ENCODE results near the gene LARGE1.

The LARGE1 gene

DNA sequence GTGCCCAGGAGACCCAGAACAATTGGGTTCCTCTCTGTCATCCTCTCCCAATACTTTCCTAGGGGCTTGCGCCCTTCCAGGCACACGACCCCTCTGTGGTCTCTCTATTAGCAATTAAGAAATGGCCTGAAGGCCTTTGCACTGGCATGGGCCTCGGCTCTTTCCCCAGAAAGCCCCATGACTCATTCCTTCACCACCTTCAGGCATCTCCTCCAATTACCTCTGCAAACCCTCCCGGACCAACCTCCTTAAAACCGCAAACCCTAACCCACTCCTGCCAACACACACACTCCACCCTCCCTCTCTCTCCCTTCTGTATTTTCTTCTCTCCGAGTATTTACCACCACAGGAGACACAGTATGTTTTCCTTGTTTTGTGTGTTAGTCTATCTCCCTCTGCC, 36.7 kb downstream of the LARGE1 start:
- Histone ChIP-seq H3K9me3 (no peaks in the 10 kb centered on the region; the same call in 1 of the 2 replicates), H3K4me1 (no peaks in the 10 kb centered on the region), H3K36me3 (no peaks in the 10 kb centered on the region), H3K27me3 (no peaks in the 10 kb centered on the region), H3K4me3 (ENCODE audit: low read depth, low read length) (no peak overlapping the region)
- TF ChIP-seq, protein P1, sequence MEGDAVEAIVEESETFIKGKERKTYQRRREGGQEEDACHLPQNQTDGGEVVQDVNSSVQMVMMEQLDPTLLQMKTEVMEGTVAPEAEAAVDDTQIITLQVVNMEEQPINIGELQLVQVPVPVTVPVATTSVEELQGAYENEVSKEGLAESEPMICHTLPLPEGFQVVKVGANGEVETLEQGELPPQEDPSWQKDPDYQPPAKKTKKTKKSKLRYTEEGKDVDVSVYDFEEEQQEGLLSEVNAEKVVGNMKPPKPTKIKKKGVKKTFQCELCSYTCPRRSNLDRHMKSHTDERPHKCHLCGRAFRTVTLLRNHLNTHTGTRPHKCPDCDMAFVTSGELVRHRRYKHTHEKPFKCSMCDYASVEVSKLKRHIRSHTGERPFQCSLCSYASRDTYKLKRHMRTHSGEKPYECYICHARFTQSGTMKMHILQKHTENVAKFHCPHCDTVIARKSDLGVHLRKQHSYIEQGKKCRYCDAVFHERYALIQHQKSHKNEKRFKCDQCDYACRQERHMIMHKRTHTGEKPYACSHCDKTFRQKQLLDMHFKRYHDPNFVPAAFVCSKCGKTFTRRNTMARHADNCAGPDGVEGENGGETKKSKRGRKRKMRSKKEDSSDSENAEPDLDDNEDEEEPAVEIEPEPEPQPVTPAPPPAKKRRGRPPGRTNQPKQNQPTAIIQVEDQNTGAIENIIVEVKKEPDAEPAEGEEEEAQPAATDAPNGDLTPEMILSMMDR (IDR thresholded peaks at IDR 0.05; ENCODE audit: low read depth, low read length), result no peak
- no peak for DNase-seq

- Histone ChIP-seq H3K4me3 (ENCODE audit: low read depth, low read length) (no peak overlapping the region), H3K36me3 (no peaks in the 10 kb centered on the region), H3K4me1 (no peaks in the 10 kb centered on the region), H3K9me3 (no peaks in the 10 kb centered on the region; the same call in 1 of the 2 replicates), H3K27me3 (no peaks in the 10 kb centered on the region)
- DNase-seq, result no peak
- TF ChIP-seq, protein P1 (IDR thresholded peaks at IDR 0.05; ENCODE audit: low read depth, low read length), result no peak
Measured at GRCh38 chr22:33882991-33883390, 37.3 kb downstream of the LARGE1 start.

DNA sequence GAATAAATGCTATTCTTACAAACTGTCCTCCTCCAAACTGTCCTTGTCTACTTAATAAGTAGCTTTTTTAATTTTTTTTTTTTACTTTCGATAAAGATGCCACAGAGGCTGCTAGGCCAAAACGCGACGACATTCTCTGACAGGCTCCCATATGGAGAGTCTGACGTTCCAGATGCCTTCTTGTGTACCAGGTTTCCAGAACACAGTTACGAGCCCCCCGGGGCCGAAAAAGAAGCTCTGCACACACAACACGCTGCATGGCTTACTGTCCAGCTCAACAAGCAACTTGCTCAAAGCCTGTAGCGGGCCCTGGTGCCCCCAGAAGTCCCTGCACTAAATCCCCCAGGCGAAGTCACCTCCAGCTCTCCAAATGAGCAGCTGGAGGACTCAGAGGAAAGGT, 39.3 kb downstream of the LARGE1 start:
- H3K4me3 ChIP-seq (ENCODE audit: low read depth, low read length), result no peak overlapping the region
- H3K9me3 ChIP-seq, result no peaks in the 10 kb centered on the region; the same call in 1 of the 2 replicates
- DNase-seq, result no peak
- no peaks in the 10 kb centered on the region for H3K27me3 ChIP-seq
- TF ChIP-seq, protein P1 (IDR thresholded peaks at IDR 0.05; ENCODE audit: low read depth, low read length), result no peak
- no peaks in the 10 kb centered on the region for H3K36me3 ChIP-seq
- H3K4me1 ChIP-seq, result no peaks in the 10 kb centered on the region

GRCh38 chr22:33879796-33880195, 40.5 kb downstream of the LARGE1 start:
- no peak for DNase-seq
- TF ChIP-seq, protein P1 (IDR thresholded peaks at IDR 0.05; ENCODE audit: low read depth, low read length), result no peak
- no peaks in the 10 kb centered on the region for H3K27me3 ChIP-seq
- H3K4me3 ChIP-seq (ENCODE audit: low read depth, low read length), result no peak overlapping the region
- no peaks in the 10 kb centered on the region for H3K36me3 ChIP-seq
- no peaks in the 10 kb centered on the region for H3K4me1 ChIP-seq
- H3K9me3 ChIP-seq, result no peaks in the 10 kb centered on the region; the same call in 1 of the 2 replicates

GRCh38 chr22:33875316-33875715, 45.0 kb downstream of the LARGE1 start:
- no peaks in the 10 kb centered on the region for H3K36me3 ChIP-seq
- no peaks in the 10 kb centered on the region for H3K4me1 ChIP-seq
- no peaks in the 10 kb centered on the region for H3K27me3 ChIP-seq
- no peak overlapping the region for H3K4me3 ChIP-seq (ENCODE audit: low read depth, low read length)
- TF ChIP-seq, protein P1 (IDR thresholded peaks at IDR 0.05; ENCODE audit: low read depth, low read length), result no peak
- DNase-seq, result no peak
- no peaks in the 10 kb centered on the region; the same call in 1 of the 2 replicates for H3K9me3 ChIP-seq

- no peak for DNase-seq
- TF ChIP-seq, protein P1 (IDR thresholded peaks at IDR 0.05; ENCODE audit: low read depth, low read length), result no peak
- Histone ChIP-seq H3K9me3 (no peaks in the 10 kb centered on the region; the same call in 1 of the 2 replicates), H3K4me1 (no peaks in the 10 kb centered on the region), H3K4me3 (ENCODE audit: low read depth, low read length) (no peak overlapping the region), H3K36me3 (no peaks in the 10 kb centered on the region), H3K27me3 (no peaks in the 10 kb centered on the region)
Measured at GRCh38 chr22:33874206-33874605, 46.1 kb downstream of the LARGE1 start.

Measured in BE2C (cell line).